ENCODE results near the gene PRKAR1A.

GRCh38 chr17:68559316-68559715 is 47.1 kb downstream of the PRKAR1A start:
- TF ChIP-seq CTCF (IDR thresholded peaks at IDR 0.05), result no peak
- TF ChIP-seq EP300 (IDR thresholded peaks at IDR 0.05), result no peak
- TF ChIP-seq POLR2A (IDR thresholded peaks at IDR 0.05), result no peak

All from stomach (tissue), 4 donors.